Mammary epithelial cell (primary cell): ENCODE results near the gene PALM2AKAP2.

Experiments used
- CTCF ChIP-seq, 2 donors: IDR thresholded peaks in 1 of 2; conservative IDR thresholded peaks in 1 of 2; 2 replicates each; pipeline ENCODE4 v1.5.1; 2011 to 2012; ENCODE audit warnings: inconsistent platforms in 2 of 2, low read length in 2 of 2, mild to moderate bottlenecking in 2 of 2, control low read depth in 1 of 2, low read depth in 1 of 2; ENCODE audit not compliant: insufficient read depth in 1 of 2; ENCODE audit errors: extremely low read depth in 1 of 2
- EZH2 ChIP-seq: IDR thresholded peaks from 2 replicates; pipeline ENCODE4 v1.6.1; 2012; ENCODE audit warnings: low read length, inconsistent platforms, borderline replicate concordance

- TF ChIP-seq CTCF (conservative IDR thresholded peaks at IDR 0.05 in 1 of 2, IDR thresholded peaks at IDR 0.05 in 1 of 2; ENCODE audit: extremely low read depth in 1 of 2, insufficient read depth in 1 of 2, low read depth in 1 of 2, low read length in 2 of 2) (no peak), EZH2 (no peak)
These were observed 33.3 kb downstream of the PALM2AKAP2 start for GRCh38 chr9:109813303-109813702.
